ENCODE measurements around the gene CPOX.

CPOX gene

GRCh38 chr3:98596087-98596486 is 2.7 kb upstream of the CPOX start:
- DNase-seq (ENCODE audit: low read depth), result no peak

GRCh38 chr3:98594628-98595324 is 1.4 kb upstream of the CPOX start:
- DNase-seq (ENCODE audit: low read depth), result no peak

GRCh38 chr3:98592345-98592935 is 971 bp downstream of the CPOX start:
- DNase-seq (ENCODE audit: low read depth), result no peak

- no peak for DNase-seq (ENCODE audit: low read depth)
These were observed 3.9 kb downstream of the CPOX start for GRCh38 chr3:98589331-98590036.

- DNase-seq (ENCODE audit: low read depth), result no peak
These were observed 5.3 kb downstream of the CPOX start for GRCh38 chr3:98588065-98588464.

- no peak for DNase-seq (ENCODE audit: low read depth)
These were observed 5.8 kb downstream of the CPOX start for GRCh38 chr3:98587654-98588053.

GRCh38 chr3:98584547-98584946 is 8.9 kb downstream of the CPOX start:
- no peak for DNase-seq (ENCODE audit: low read depth)

- DNase-seq (ENCODE audit: low read depth), result no peak
These were observed 9.6 kb downstream of the CPOX start for GRCh38 chr3:98583766-98584165.

- DNase-seq (ENCODE audit: low read depth), result no peak
These were observed 11.4 kb downstream of the CPOX start for GRCh38 chr3:98582042-98582441.

- DNase-seq (ENCODE audit: low read depth), result no peak
These were observed 11.9 kb downstream of the CPOX start for GRCh38 chr3:98581474-98581873.

- no peak for DNase-seq (ENCODE audit: low read depth)
These were observed 12.7 kb downstream of the CPOX start for GRCh38 chr3:98580401-98581386.

GRCh38 chr3:98577178-98577895 is 16.1 kb downstream of the CPOX start:
- no peak for DNase-seq (ENCODE audit: low read depth)

GRCh38 chr3:98574132-98574531 is 19.3 kb downstream of the CPOX start:
- no peak for DNase-seq (ENCODE audit: low read depth)

- no peak for DNase-seq (ENCODE audit: low read depth)
These were observed 20.2 kb downstream of the CPOX start for GRCh38 chr3:98573181-98573728.

- no peak for DNase-seq (ENCODE audit: low read depth)
These were observed 25.0 kb downstream of the CPOX start for GRCh38 chr3:98568402-98568801.

- DNase-seq (ENCODE audit: low read depth), result no peak
These were observed 25.6 kb downstream of the CPOX start for GRCh38 chr3:98567666-98568270.

- no peak for DNase-seq (ENCODE audit: low read depth)
These were observed 27.6 kb downstream of the CPOX start for GRCh38 chr3:98565843-98566242.

- DNase-seq (ENCODE audit: low read depth), result no peak
These were observed 28.2 kb downstream of the CPOX start for GRCh38 chr3:98565237-98565643.

GRCh38 chr3:98564282-98565005 is 29.0 kb downstream of the CPOX start:
- DNase-seq (ENCODE audit: low read depth), result no peak
